Activated CD8-positive, alpha-beta memory T cell treated with anti-CD3 and anti-CD28 coated beads for 48 hours (primary cell): ENCODE data around the gene RBMS2.

Source experiments
- DNase-seq, 3 experiments: peaks; one replicate each; pipeline ENCODE4 v3.0.0-alpha.2; 2020; ENCODE audit warnings: low read depth in 2 of 3, low spot score in 2 of 3

Gene RBMS2

GRCh38 chr12:56578983-56579546, 57.4 kb downstream of the RBMS2 start:
- DNase-seq = no peak

- DNase-seq = peak in 1 of 3 experiments; percentile 18
These were observed 60.0 kb downstream of the RBMS2 start for GRCh38 chr12:56581418-56582145.

GRCh38 chr12:56585098-56585497, 63.5 kb downstream of the RBMS2 start:
- DNase-seq = no peak

- DNase-seq = no peak
These were observed 68.2 kb downstream of the RBMS2 start for GRCh38 chr12:56589783-56590182.

- DNase-seq = no peak
These were observed 68.7 kb downstream of the RBMS2 start for GRCh38 chr12:56590237-56590830.

GRCh38 chr12:56591126-56591525, 69.5 kb downstream of the RBMS2 start:
- DNase-seq = no peak

GRCh38 chr12:56591961-56592360, 70.3 kb downstream of the RBMS2 start:
- DNase-seq = no peak

- DNase-seq = peak; percentile 18 to 44 (median 34)
These were observed 72.4 kb downstream of the RBMS2 start for GRCh38 chr12:56593909-56594621.

GRCh38 chr12:56596815-56597214, 75.2 kb downstream of the RBMS2 start:
- no peak for DNase-seq

GRCh38 chr12:56599041-56599440, 77.4 kb downstream of the RBMS2 start:
- DNase-seq = no peak

GRCh38 chr12:56599797-56600196, 78.2 kb downstream of the RBMS2 start:
- no peak for DNase-seq

GRCh38 chr12:56600753-56601152, 79.1 kb downstream of the RBMS2 start:
- DNase-seq = no peak

GRCh38 chr12:56601503-56601902, 79.9 kb downstream of the RBMS2 start:
- DNase-seq = no peak

GRCh38 chr12:56602239-56602638, 80.6 kb downstream of the RBMS2 start:
- no peak for DNase-seq

- DNase-seq = no peak
These were observed 82.7 kb downstream of the RBMS2 start for GRCh38 chr12:56604355-56604754.

GRCh38 chr12:56614627-56615026, 93.0 kb downstream of the RBMS2 start:
- DNase-seq = no peak

GRCh38 chr12:56616244-56616643, 94.6 kb downstream of the RBMS2 start:
- no peak for DNase-seq

- DNase-seq = no peak
These were observed 95.3 kb downstream of the RBMS2 start for GRCh38 chr12:56616925-56617324.

GRCh38 chr12:56622535-56622934, 100.9 kb downstream of the RBMS2 start:
- DNase-seq = no peak

GRCh38 chr12:56626701-56627100, 105.1 kb downstream of the RBMS2 start:
- no peak for DNase-seq

- no peak for DNase-seq
These were observed 107.2 kb downstream of the RBMS2 start for GRCh38 chr12:56628671-56629458.
